IMR-90 (cell line): ENCODE measurements around the gene CHST5. TPM values are rescaled to one million over a fixed set of nuclear protein-coding genes. Genes with fewer than 3 reads are reported as not detected.

Experiments
- ATAC-seq: fragments of 200-7000 bp; cut with Tn5 transposase; 2 replicates; pipeline ENCODE4 v1.9.1; 2020; ENCODE audit warnings: low read depth, mild to moderate bottlenecking, moderate library complexity
- BruUV-seq: library from RNA; stranded (reverse); fragments of 400-500 nt; replicated peaks from 2 replicates; lab custom pipeline; 2021; lab: Mats Ljungman, UMichigan
- CTCF ChIA-PET: fragments of 300-600 bp; formaldehyde crosslinking; extraction: SDS; loops from one replicate; lab custom pipeline; 2021; ENCODE audit warnings: antibody characterized with exemption; lab: Yijun Ruan, JAX
- POLR2A ChIA-PET: fragments of 300-600 bp; sonication (Branson Sonifier 250); formaldehyde crosslinking; loops from one replicate; lab custom pipeline; 2022; ENCODE audit warnings: antibody characterized with exemption; ENCODE audit not compliant: unreplicated experiment; lab: Charles Lee
- DNase-seq: peaks from one replicate; pipeline ENCODE4 v3.0.0; 2013
- H2AFZ ChIP-seq: replicated peaks from 2 replicates; pipeline ENCODE3; 2013; ENCODE audit warnings: low read length, mild to moderate bottlenecking; ENCODE audit not compliant: poor library complexity
- H2AK5ac ChIP-seq: 2 replicates; pipeline ENCODE4 v1.6.1; 2013; ENCODE audit warnings: low read depth, low read length, inconsistent platforms
- H2AK9ac ChIP-seq: replicated peaks from 2 replicates; pipeline ENCODE3; 2013; ENCODE audit warnings: mild to moderate bottlenecking, low read depth, low read length, moderate library complexity; ENCODE audit not compliant: poor library complexity
- H2BK120ac ChIP-seq: 2 replicates; pipeline ENCODE4 v1.6.1; 2013; ENCODE audit warnings: low read depth, low read length, inconsistent platforms
- H2BK15ac ChIP-seq: 3 replicates; pipeline ENCODE4 v1.6.1; 2013; ENCODE audit warnings: low read depth, low read length, inconsistent platforms
- H2BK20ac ChIP-seq: 2 replicates; pipeline ENCODE4 v1.6.1; 2013; ENCODE audit warnings: low read depth, mild to moderate bottlenecking, inconsistent platforms, low read length, moderate library complexity
- H2BK5ac ChIP-seq: 2 replicates; pipeline ENCODE4 v1.6.1; 2013; ENCODE audit warnings: mild to moderate bottlenecking, low read depth, low read length, inconsistent platforms; ENCODE audit not compliant: poor library complexity, severe bottlenecking
- H3K14ac ChIP-seq: replicated peaks from 2 replicates; pipeline ENCODE4 v1.6.1; 2013; ENCODE audit warnings: low read depth, low read length, inconsistent platforms
- H3K18ac ChIP-seq: 2 replicates; pipeline ENCODE4 v1.6.1; 2013; ENCODE audit warnings: low read depth, low read length, control low read depth
- H3K23ac ChIP-seq: 2 replicates; pipeline ENCODE4 v1.6.1; 2013; ENCODE audit warnings: low read depth, low read length, inconsistent platforms
- H3K27ac ChIP-seq: 2 replicates; pipeline ENCODE4 v1.5.1; 2013; ENCODE audit warnings: mild to moderate bottlenecking, control low read depth, low read length; ENCODE audit not compliant: insufficient read depth
- H3K27me3 ChIP-seq: 2 replicates; pipeline ENCODE4 v1.6.1; 2013; ENCODE audit warnings: low read length; ENCODE audit not compliant: control insufficient read depth, insufficient read depth
- H3K36me3 ChIP-seq: 2 replicates; pipeline ENCODE4 v1.6.1; 2013; ENCODE audit warnings: low read length, mixed read lengths; ENCODE audit not compliant: control insufficient read depth, insufficient read depth
- H3K4ac ChIP-seq: 2 replicates; pipeline ENCODE4 v1.6.1; 2013; ENCODE audit warnings: low read depth, low read length, inconsistent platforms
- H3K4me1 ChIP-seq: 2 replicates; pipeline ENCODE4 v1.6.1; 2013; ENCODE audit warnings: low read length, mixed read lengths; ENCODE audit not compliant: control insufficient read depth, insufficient read depth
- H3K4me2 ChIP-seq: 2 replicates; pipeline ENCODE4 v1.6.1; 2013; ENCODE audit warnings: low read depth, mild to moderate bottlenecking, control low read depth, low read length, moderate library complexity
- H3K4me3 ChIP-seq: 2 replicates; pipeline ENCODE4 v1.5.1; 2013; ENCODE audit warnings: low read depth, mild to moderate bottlenecking, control low read depth, low read length, moderate library complexity; ENCODE audit not compliant: insufficient read depth
- H3K56ac ChIP-seq: 2 replicates; pipeline ENCODE4 v1.6.1; 2013; ENCODE audit warnings: low read length, inconsistent platforms; ENCODE audit not compliant: insufficient read depth; ENCODE audit errors: extremely low read depth
- H3K79me1 ChIP-seq, 2 experiments: 2 replicates each; pipeline ENCODE4 v1.6.1; 2013; ENCODE audit warnings: low read length in 2 of 2, inconsistent platforms in 1 of 2, low read depth in 1 of 2
- H3K9ac ChIP-seq: 2 replicates; pipeline ENCODE4 v1.6.1; 2013; ENCODE audit warnings: low read depth, low read length, control low read depth
- H3K9me1 ChIP-seq: 2 replicates; pipeline ENCODE4 v1.6.1; 2013; ENCODE audit warnings: low read length, inconsistent platforms; ENCODE audit not compliant: insufficient read depth
- H3K9me3 ChIP-seq: 2 replicates; pipeline ENCODE4 v1.6.1; 2013; ENCODE audit warnings: low read length; ENCODE audit not compliant: control insufficient read depth, insufficient read depth
- H4K20me1 ChIP-seq: 2 replicates; pipeline ENCODE4 v1.6.1; 2013; ENCODE audit warnings: low read length, inconsistent platforms; ENCODE audit not compliant: insufficient read depth
- H4K5ac ChIP-seq: 2 replicates; pipeline ENCODE4 v1.6.1; 2013; ENCODE audit warnings: mild to moderate bottlenecking, low read depth, low read length, control low read depth
- H4K8ac ChIP-seq, 2 experiments: 2 replicates each; pipeline ENCODE4 v1.6.1; 2013; ENCODE audit warnings: low read depth in 2 of 2, low read length in 2 of 2, control low read depth in 1 of 2, inconsistent platforms in 1 of 2
- H4K91ac ChIP-seq: 2 replicates; pipeline ENCODE4 v1.6.1; 2013; ENCODE audit warnings: low read depth, low read length, inconsistent platforms; ENCODE audit not compliant: insufficient read depth
- BHLHE40 ChIP-seq: fragments of 150-350 bp; IDR thresholded peaks from 2 replicates; pipeline ENCODE4 v1.6.1; 2016; ENCODE audit warnings: mild to moderate bottlenecking, low read depth, low read length
- CHD1 ChIP-seq: IDR thresholded peaks from 2 replicates; pipeline ENCODE4 v1.6.1; 2012; ENCODE audit warnings: low read depth, low read length, improper control_type of control experiment
- CTCF ChIP-seq: conservative IDR thresholded peaks from 2 replicates; pipeline ENCODE4 v1.5.1; 2012; ENCODE audit warnings: mild to moderate bottlenecking, low read depth, low read length, improper control_type of control experiment
- MAFK ChIP-seq: IDR thresholded peaks from 2 replicates; pipeline ENCODE4 v1.6.1; 2012; ENCODE audit warnings: low read depth, low read length, improper control_type of control experiment
- MAZ ChIP-seq: IDR thresholded peaks from 2 replicates; pipeline ENCODE4 v1.6.1; 2012; ENCODE audit warnings: low read depth, mild to moderate bottlenecking, low read length, improper control_type of control experiment, moderate library complexity, borderline replicate concordance
- MXI1 ChIP-seq: IDR thresholded peaks from 2 replicates; pipeline ENCODE4 v1.6.1; 2012; ENCODE audit warnings: low read depth, mild to moderate bottlenecking, low read length, moderate library complexity, borderline replicate concordance
- POLR2A ChIP-seq: IDR thresholded peaks from 2 replicates; pipeline ENCODE4 v1.6.1; 2012; ENCODE audit warnings: mild to moderate bottlenecking, low read depth, low read length
- RAD21 ChIP-seq: IDR thresholded peaks from 2 replicates; pipeline ENCODE4 v1.6.1; 2012; ENCODE audit warnings: low read length, improper control_type of control experiment
- RFX5 ChIP-seq: IDR thresholded peaks from 2 replicates; pipeline ENCODE4 v1.8.0; 2012; ENCODE audit warnings: low read depth, mild to moderate bottlenecking, low read length, moderate library complexity
- SMC3 ChIP-seq: fragments of 150-350 bp; IDR thresholded peaks from 2 replicates; pipeline ENCODE4 v1.6.1; 2016; ENCODE audit warnings: low read depth, mild to moderate bottlenecking, antibody characterized with exemption, low read length, moderate library complexity
- USF2 ChIP-seq: fragments of 150-350 bp; IDR thresholded peaks from 2 replicates; pipeline ENCODE4 v1.6.1; 2017; ENCODE audit warnings: mild to moderate bottlenecking, antibody characterized with exemption, low read length, low read depth
- WGBS, 2 experiments: methylation state at CpG; one replicate each; pipeline versions ENCODE4 v1.1.5 to v1.1.7; 2013; ENCODE audit warnings: missing lambda C conversion rate in 2 of 2; ENCODE audit not compliant: insufficient read length in 1 of 2; ENCODE audit errors: extremely low coverage in 2 of 2; 5-methylcytosine and 5-hydroxymethylcytosine counted together
- dilution Hi-C: fragments of 300-500 bp; cut with HindIII; formaldehyde crosslinking; loops from one replicate; pipeline ENCODE4 v1.14.3; 2018; ENCODE audit warnings: low sequenced_read_pairs; ENCODE audit not compliant: unreplicated experiment
- in situ Hi-C: fragments of 300-500 bp; cut with MboI; formaldehyde crosslinking; loops from 3 replicates; pipeline ENCODE4 v1.14.3; 2019; ENCODE audit warnings: low sequenced_read_pairs, inconsistent platforms, mixed read lengths
- intact Hi-C: fragments of 100-400 bp; cut with micrococcal nuclease; formaldehyde crosslinking; loops from 2 replicates; pipeline ENCODE4 v1.10.0; 2022
- polyA plus RNA-seq, 3 experiments: library from polyadenylated mRNA; depleted of rRNA; stranded (reverse); fragments of >200 nt; gene quantifications; 2 replicates each; pipeline ENCODE4 v1.2.3, GENCODE V29; 2012; ENCODE audit warnings: low replicate concordance in 1 of 3
- total RNA-seq: library from RNA; depleted of rRNA; stranded (reverse); fragments of >200 nt; gene quantifications from 2 replicates; pipeline ENCODE4 v1.2.3, GENCODE V29; 2012

Gene CHST5
- total and polyA plus RNA-seq, 2 of the 4 experiments (the other 2 are of a cell fraction): not detected

- 90% methylated on average over 7 of the region's 7 CpGs; no CpG with 5 or more reads in 1 of the 2 experiments for WGBS, 2 experiments
- no peak overlapping the region for H3K14ac ChIP-seq
- peaks cover 35% of the 10 kb centered on the region for H3K36me3 ChIP-seq
- no peaks in the 10 kb centered on the region for H3K27me3 ChIP-seq
- no peak overlapping the region for H3K9ac ChIP-seq
- ATAC-seq (no peak), DNase-seq (no peak)
- H3K56ac ChIP-seq: no peak overlapping the region
- in situ Hi-C loops: loop anchor here (25.0 kb wide), 1 partner anchor 367 kb away; the partner anchor contains the start of genes CTRB1 and CTRB2
- no peaks in the 10 kb centered on the region for H4K20me1 ChIP-seq
- dilution Hi-C loops: no loop called here
- H3K27ac ChIP-seq: no peak overlapping the region
- no peaks in the 10 kb centered on the region for H3K9me3 ChIP-seq
- no peak overlapping the region for H3K18ac ChIP-seq
- H3K4me2 ChIP-seq: no peak overlapping the region
- H4K5ac ChIP-seq: no peak overlapping the region
- no peak overlapping the region for H2BK20ac ChIP-seq
- intact Hi-C loops: no loop called here
- CTCF ChIA-PET: no interaction called here
- H2AK5ac ChIP-seq: no peak overlapping the region
- H4K91ac ChIP-seq: no peak overlapping the region
- no peak overlapping the region for H2AFZ ChIP-seq
- no peak overlapping the region for H3K4me3 ChIP-seq
- H3K9me1 ChIP-seq: peaks cover 3% of the 10 kb centered on the region; the same call in 1 of the 2 replicates
- peaks cover 0 to 15% of the 10 kb centered on the region in 2 experiments; a peak in 3 of 4 replicates for H3K79me1 ChIP-seq
- no peak overlapping the region for H4K8ac ChIP-seq
- POLR2A ChIA-PET: interaction anchor here (0.6 kb wide), 1 partner anchor 18 kb away, joined by 5 read pairs; no protein-coding TSS in a partner anchor
- TF ChIP-seq USF2 (no peak), SMC3 (no peak), MAFK (no peak), MAZ (no peak), RFX5 (no peak), CHD1 (no peak), CTCF (no peak), MXI1 (no peak), POLR2A (no peak), BHLHE40 (no peak), RAD21 (no peak)
- H3K4ac ChIP-seq: no peak overlapping the region
- no peak overlapping the region for H2AK9ac ChIP-seq
- H3K23ac ChIP-seq: no peak overlapping the region
- no peak overlapping the region for H2BK15ac ChIP-seq
- no peak overlapping the region for H2BK120ac ChIP-seq
- BruUV-seq: no TSS peak
- H2BK5ac ChIP-seq: no peak overlapping the region
- H3K4me1 ChIP-seq: no peaks in the 10 kb centered on the region
These were observed 43.5 kb upstream of the CHST5 start for GRCh38 chr16:75579281-75579834.
